DMS79 treated with DMSO at 0.1 percent for 48 hours (cell line): Measurements from ENCODE around the gene SIAH3.

Experiments used
- DNase-seq: peaks from one replicate; lab custom pipeline; 2025; lab: John Stamatoyannopoulos, UW

SIAH3 gene

DNA sequence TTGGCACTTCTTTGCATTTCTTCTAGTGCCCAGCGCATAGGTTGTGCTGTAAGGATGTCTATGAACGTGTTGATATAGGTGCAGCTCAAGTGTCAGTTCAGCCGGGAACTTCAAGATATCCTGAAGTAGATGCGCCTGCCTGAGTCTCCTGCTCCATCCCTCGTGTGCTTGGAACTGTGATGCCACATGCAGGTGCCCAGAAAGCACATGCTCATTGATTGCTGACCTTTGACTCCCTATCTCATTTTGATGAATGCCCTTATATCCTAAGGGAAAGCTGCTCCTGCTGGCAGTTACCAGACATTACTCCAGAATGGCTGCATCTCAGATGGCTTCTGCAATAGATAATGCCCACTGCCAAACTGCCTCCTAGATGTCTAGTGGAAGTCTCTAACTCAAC, 108.6 kb downstream of the SIAH3 start:
- DNase-seq = no peak

DNA sequence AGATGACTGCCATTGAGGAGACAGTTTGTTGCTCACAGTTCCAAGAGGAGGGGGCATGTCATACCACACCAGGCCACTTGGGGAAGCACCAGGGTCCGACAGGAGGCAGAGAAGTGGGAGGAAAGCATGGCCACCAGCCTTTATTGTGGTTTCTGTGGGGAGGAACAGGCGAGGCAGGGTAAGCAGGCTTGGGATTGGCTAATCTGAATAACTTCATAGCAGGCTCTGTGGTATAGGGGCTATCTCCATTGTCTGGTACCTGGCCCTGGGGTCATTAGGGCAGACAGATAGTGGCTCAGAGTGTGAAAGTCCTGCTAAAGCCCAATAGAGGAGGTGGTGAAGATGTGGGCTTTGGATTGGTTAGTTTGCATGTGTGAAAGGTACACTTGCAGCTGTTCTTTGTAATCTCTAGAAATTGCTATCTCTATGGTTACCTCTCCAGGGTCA, 114.0 kb downstream of the SIAH3 start:
- no peak for DNase-seq

DNA sequence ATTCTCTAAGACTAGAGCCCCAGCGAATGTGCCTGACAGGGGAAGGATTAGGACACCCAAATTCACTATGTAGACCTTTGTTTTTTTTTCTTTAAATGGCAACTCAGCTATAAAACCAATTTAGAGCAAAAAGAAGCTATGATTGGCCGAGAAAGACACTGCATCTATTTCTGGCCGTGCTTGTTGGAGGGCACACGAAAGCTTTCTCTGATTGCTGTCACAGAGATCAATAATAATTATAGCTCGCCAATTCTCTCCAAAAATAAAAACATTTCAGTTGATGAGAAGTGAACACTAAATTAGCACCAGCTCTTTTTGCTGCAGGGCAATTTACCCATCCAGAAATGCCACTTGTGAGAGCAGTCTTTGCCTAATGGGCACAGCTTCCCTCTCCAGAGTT, 118.2 kb downstream of the SIAH3 start:
- DNase-seq = no peak

DNA sequence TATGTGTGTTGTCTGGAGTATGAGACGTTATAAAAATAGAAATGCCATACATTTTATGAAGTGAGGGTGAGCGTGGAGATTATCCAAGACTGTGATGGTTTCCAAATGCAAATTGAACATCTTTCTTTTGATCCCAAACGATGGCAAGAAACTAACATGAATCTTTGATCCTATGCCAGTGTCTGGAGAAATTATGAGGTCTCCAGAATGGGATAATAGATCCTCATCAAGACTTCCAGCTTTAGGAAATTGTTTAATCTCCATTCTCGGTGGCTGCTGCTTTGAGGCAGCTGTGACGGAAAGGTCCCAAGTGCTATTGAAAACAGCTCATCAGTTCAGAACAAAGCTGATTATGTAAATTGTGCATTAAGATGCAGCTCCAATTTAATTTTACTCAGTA, 118.6 kb downstream of the SIAH3 start:
- DNase-seq = no peak

DNA sequence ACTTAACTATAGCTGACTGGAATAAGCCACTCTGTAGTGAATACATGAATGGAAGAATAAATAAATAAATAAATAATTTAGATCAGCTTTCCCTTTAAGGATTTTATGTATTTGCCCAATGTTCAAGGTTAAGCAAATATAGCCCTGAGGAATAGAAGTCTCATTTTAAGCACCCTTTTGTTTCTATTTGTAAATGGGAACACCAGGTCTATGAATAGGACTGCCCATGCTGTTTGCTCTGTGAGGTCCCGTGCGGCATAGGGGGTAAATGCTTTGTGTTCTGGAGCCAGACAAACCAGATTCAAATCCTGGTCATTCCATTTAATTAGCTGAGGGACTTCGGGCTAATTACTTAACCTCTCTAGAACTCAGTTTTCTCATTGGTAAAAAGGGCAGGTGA, 120.1 kb downstream of the SIAH3 start:
- DNase-seq = no peak

DNA sequence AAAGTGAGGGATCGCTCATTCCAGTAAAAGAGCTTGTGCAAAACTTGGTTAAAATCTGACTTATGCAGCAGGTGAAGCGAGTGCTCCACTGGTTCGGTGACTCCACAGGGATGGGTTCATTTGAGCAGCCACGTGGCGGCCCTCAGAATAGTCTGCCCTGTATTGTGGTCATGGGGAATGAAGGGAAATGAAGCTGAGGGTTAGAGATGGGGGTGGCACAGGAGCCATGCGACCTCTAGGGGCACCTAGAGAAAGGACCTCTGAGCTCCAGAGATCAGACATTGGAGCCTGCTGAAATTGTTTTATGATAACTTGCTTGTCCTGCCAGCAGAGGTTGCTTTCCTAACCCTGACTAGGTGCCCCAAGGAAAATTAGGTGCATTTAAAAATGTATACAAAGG, 122.8 kb downstream of the SIAH3 start:
- DNase-seq = no peak
